IMR-90 (cell line): ENCODE measurements around the gene BCAS2.

Experiments
- CHD1 ChIP-seq: IDR thresholded peaks from 2 replicates; pipeline ENCODE4 v1.6.1; 2012; ENCODE audit warnings: low read depth, low read length, improper control_type of control experiment
- MAFK ChIP-seq: IDR thresholded peaks from 2 replicates; pipeline ENCODE4 v1.6.1; 2012; ENCODE audit warnings: low read depth, low read length, improper control_type of control experiment
- POLR2A ChIP-seq: IDR thresholded peaks from 2 replicates; pipeline ENCODE4 v1.6.1; 2012; ENCODE audit warnings: mild to moderate bottlenecking, low read depth, low read length
- TF ChIP-seq, protein P1 (sequence below): fragments of 150-350 bp; IDR thresholded peaks from 2 replicates; pipeline ENCODE4 v1.6.1; 2016; ENCODE audit warnings: low read depth, mild to moderate bottlenecking, low read length, moderate library complexity, borderline replicate concordance
- TF ChIP-seq, protein P2 (sequence below): conservative IDR thresholded peaks from 2 replicates; pipeline ENCODE4 v1.5.1; 2012; ENCODE audit warnings: mild to moderate bottlenecking, low read depth, low read length, improper control_type of control experiment

DNA sequence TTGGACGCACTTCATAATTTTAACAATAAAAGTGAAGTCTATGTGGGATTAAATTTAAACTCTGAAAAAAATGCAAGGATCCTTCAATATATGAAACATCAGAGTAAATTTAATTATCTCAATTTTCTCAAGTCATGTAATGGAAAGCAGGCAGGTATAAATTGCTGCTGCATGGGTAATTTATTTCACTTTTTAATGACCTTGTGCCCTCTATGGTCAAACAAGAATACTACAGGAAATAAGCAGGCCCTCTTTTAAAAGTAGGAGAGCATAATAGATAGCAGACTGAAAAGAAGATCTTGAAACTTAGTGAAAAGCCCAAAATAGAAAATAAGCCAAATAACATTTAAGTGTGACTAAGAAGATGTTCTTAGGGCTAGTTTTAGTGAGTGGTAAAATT, 22.9 kb downstream of the BCAS2 start:
- TF ChIP-seq, protein P1, sequence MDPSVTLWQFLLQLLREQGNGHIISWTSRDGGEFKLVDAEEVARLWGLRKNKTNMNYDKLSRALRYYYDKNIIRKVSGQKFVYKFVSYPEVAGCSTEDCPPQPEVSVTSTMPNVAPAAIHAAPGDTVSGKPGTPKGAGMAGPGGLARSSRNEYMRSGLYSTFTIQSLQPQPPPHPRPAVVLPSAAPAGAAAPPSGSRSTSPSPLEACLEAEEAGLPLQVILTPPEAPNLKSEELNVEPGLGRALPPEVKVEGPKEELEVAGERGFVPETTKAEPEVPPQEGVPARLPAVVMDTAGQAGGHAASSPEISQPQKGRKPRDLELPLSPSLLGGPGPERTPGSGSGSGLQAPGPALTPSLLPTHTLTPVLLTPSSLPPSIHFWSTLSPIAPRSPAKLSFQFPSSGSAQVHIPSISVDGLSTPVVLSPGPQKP: no peak
- TF ChIP-seq, protein P2, sequence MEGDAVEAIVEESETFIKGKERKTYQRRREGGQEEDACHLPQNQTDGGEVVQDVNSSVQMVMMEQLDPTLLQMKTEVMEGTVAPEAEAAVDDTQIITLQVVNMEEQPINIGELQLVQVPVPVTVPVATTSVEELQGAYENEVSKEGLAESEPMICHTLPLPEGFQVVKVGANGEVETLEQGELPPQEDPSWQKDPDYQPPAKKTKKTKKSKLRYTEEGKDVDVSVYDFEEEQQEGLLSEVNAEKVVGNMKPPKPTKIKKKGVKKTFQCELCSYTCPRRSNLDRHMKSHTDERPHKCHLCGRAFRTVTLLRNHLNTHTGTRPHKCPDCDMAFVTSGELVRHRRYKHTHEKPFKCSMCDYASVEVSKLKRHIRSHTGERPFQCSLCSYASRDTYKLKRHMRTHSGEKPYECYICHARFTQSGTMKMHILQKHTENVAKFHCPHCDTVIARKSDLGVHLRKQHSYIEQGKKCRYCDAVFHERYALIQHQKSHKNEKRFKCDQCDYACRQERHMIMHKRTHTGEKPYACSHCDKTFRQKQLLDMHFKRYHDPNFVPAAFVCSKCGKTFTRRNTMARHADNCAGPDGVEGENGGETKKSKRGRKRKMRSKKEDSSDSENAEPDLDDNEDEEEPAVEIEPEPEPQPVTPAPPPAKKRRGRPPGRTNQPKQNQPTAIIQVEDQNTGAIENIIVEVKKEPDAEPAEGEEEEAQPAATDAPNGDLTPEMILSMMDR: 0 out of 2 replicates have a peak, but pooled peaks have one; percentile 24
- TF ChIP-seq MAFK (no peak), CHD1 (no peak), POLR2A (no peak)
